Hepatocyte (in vitro differentiated cells): ENCODE data around the gene SPATA2.

Source experiments
- EZH2 ChIP-seq: fragments of 200-600 bp; sonication (generic); IDR thresholded peaks from 2 replicates; pipeline ENCODE4 v1.6.1; 2016; ENCODE audit warnings: antibody characterized with exemption, mild to moderate bottlenecking, borderline replicate concordance
- TF ChIP-seq, protein P1 (sequence below): fragments of 200-600 bp; sonication (generic); IDR thresholded peaks from 2 replicates; pipeline ENCODE4 v1.5.1; 2016; ENCODE audit warnings: antibody characterized with exemption, mild to moderate bottlenecking; ENCODE audit not compliant: poor library complexity

DNA sequence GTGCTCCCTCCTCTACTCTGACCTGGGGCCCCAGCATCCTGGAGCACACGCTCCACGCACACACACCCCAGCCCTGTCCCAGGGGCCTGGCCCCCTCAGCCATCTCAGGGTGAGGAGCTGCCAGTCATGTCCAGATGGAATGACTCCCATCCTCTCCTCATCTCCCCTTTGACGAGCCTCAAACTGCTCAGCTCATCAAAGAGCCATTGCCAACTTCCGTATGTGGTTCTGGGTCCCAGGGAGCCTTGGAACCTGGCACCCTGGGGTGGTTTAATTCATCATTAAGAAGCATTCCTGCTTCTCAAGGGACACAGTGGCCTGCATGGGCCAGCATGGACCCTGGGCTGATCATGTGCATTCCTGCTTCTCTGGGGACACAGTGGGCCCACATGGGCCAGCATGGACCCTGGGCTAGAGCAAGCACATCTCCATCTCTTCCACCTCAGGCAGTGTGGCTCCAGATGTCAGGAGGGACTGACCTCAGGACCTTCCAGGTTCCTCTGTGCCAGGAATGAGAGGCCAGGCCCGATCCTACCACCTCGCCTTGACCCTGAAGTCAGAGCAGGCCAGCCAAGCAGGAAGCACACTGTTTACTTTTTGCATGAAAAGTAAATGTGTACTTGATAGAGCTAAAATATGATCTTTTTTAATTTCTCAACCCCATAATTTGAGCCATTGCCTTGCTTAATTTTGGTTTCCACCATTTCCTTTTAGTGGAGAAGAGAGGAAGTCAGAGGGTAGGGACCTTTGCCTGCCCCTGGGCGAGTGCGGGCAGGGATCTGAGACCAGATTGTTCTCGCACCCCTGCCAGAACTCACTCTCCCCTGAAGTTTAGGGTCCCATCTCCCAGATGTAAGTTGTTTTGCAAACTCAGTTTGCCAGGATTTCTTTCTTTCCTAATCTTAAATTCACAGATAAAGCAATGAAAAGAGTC, 26.1 kb downstream of the SPATA2 start:
- TF ChIP-seq, protein P1, sequence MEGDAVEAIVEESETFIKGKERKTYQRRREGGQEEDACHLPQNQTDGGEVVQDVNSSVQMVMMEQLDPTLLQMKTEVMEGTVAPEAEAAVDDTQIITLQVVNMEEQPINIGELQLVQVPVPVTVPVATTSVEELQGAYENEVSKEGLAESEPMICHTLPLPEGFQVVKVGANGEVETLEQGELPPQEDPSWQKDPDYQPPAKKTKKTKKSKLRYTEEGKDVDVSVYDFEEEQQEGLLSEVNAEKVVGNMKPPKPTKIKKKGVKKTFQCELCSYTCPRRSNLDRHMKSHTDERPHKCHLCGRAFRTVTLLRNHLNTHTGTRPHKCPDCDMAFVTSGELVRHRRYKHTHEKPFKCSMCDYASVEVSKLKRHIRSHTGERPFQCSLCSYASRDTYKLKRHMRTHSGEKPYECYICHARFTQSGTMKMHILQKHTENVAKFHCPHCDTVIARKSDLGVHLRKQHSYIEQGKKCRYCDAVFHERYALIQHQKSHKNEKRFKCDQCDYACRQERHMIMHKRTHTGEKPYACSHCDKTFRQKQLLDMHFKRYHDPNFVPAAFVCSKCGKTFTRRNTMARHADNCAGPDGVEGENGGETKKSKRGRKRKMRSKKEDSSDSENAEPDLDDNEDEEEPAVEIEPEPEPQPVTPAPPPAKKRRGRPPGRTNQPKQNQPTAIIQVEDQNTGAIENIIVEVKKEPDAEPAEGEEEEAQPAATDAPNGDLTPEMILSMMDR, result no peak
- no peak for TF ChIP-seq EZH2
